Subcutaneous adipose tissue (tissue), 4 donors: Measurements from ENCODE around the gene MAN1A1. TPM values are rescaled to one million over a fixed set of nuclear protein-coding genes. Genes with fewer than 3 reads are reported as not detected.

Experiments
- total RNA-seq, 4 donors: library from RNA; depleted of rRNA; stranded (reverse); fragments of >200 nt; gene quantifications; one replicate each; pipeline ENCODE4 v1.1.0, GENCODE V29; 2016
- TF ChIP-seq, protein P1 (sequence below): fragments of 450-650 bp; IDR thresholded peaks from one replicate; pipeline ENCODE4 v1.5.1; 2016; ENCODE audit warnings: low read depth, mild to moderate bottlenecking, control low read depth, antibody characterized with exemption, moderate library complexity

The MAN1A1 gene
- total RNA-seq, 4 donors from 2014 or later, result 268 to 470 (median 387) TPM

DNA sequence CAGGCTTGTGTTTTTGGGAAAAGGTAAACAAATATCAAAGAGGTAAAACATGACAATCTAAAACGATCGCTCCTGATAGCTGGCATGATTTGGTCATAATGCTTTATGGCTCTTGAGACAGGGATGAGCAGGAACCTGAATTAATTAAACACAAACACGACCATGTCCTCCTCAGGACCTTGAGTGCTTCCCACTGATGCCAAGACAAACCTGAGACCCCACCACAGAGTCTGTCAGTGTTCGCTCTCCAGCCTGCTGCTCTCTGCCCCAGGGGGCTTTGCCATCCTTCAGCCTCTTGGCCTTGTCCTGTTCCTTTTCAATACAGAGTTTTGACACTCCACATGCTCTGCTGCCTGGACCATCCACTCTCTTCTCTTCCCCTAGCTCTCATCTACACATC is 119.4 kb downstream of the MAN1A1 start:
- TF ChIP-seq, protein P1, sequence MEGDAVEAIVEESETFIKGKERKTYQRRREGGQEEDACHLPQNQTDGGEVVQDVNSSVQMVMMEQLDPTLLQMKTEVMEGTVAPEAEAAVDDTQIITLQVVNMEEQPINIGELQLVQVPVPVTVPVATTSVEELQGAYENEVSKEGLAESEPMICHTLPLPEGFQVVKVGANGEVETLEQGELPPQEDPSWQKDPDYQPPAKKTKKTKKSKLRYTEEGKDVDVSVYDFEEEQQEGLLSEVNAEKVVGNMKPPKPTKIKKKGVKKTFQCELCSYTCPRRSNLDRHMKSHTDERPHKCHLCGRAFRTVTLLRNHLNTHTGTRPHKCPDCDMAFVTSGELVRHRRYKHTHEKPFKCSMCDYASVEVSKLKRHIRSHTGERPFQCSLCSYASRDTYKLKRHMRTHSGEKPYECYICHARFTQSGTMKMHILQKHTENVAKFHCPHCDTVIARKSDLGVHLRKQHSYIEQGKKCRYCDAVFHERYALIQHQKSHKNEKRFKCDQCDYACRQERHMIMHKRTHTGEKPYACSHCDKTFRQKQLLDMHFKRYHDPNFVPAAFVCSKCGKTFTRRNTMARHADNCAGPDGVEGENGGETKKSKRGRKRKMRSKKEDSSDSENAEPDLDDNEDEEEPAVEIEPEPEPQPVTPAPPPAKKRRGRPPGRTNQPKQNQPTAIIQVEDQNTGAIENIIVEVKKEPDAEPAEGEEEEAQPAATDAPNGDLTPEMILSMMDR, result no peak

DNA sequence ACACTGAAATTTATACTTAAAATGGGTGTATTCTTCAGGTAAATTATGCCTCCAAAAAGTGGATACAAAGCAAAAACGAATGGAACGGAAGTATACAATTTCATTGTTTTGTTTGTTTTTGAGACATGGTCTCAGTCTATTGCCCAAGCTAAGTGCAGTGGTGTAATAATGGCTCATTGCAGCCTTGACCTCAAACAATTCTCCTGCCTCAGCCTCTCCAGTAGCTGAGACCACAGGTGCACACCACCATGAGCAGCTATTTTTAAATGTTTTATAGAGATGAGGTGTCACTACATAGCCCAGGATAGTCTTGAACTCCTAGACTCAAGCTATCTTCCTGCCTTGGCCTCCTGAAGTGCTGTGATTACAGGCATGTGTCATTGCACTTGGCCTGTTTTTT is 122.2 kb downstream of the MAN1A1 start:
- TF ChIP-seq, protein P1, result no peak

DNA sequence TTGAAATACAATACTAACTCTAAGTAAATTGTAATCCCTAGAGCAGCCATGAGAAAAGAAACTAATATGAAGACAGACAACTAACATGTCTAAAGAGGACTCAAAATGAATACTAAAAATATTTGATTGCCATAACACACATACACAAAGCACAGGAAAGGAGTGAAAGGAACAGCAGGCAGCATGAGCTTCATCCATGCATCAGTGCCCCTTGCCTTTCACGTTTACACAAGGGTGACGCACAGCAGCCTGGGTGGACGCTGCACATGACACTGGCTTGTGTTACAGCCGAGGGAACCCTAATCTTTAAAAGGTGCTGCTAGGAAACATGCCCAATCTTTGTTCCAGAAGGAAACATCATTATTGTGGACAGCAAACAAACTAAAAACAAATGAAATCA is 123.5 kb downstream of the MAN1A1 start:
- TF ChIP-seq, protein P1, result no peak

DNA sequence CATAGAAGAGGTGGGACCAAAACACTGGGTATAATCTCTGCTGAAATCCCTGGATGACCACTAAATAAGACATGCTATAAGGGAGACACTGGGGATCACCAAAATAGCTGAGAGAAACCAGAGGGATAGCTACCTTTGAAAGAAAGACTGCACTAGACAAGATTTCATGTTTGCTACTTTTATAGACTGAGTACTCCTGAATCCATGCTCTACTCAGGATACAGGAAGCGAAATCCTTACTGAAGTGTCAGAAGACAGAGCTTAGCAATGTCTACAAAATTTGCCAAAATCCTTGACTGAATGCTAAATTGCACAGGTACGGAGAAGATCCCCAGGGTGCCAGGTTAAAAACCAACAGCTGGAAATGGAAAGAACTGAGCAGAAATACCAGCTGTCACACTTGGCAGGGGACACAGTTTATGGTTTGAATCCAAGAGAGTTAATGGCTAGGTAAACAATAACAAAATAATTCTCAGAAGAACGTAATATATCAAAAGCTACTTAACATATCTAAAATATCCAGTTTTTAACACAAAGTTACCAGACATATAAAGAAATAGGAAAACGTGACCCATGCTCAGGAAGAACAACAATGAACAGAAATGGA is 125.4 kb downstream of the MAN1A1 start:
- TF ChIP-seq, protein P1, result no peak

DNA sequence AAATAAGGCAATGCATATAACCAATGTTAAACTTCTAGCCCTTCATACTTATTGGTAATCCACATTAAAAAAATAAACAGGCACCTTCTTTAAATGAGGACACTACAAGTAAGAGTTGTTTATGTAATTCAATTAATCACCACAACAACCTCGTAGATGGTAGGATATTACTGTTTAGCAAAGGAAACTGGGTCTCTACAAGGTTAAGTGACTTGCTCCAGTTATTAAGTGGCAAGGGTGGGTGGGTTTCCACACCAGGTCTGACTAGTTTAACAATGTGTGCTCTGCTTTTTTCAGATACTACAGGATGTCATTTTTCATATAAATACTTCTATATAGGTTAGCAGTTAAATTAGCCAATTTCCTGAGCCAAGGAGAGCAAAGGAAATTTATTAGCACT is 129.1 kb downstream of the MAN1A1 start:
- TF ChIP-seq, protein P1, result no peak

DNA sequence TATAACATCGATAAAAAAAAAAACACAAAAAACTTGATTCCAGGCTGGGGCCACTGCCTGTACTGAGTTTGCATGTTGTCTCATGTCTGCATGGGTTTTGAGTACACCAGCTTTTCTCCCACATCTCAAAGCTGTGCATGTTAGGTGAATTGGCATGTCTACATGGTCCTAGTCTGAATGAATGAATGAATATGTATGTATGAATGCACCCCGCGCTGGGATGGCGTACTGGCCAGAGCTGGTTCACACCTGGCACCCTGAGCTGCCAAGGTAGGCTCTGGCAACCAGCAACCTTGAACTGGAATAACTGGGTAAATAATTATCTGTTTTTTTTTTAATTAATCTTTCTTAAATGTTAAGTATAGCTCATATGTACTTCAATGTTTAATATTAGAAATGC is 131.0 kb downstream of the MAN1A1 start:
- TF ChIP-seq, protein P1, result no peak

DNA sequence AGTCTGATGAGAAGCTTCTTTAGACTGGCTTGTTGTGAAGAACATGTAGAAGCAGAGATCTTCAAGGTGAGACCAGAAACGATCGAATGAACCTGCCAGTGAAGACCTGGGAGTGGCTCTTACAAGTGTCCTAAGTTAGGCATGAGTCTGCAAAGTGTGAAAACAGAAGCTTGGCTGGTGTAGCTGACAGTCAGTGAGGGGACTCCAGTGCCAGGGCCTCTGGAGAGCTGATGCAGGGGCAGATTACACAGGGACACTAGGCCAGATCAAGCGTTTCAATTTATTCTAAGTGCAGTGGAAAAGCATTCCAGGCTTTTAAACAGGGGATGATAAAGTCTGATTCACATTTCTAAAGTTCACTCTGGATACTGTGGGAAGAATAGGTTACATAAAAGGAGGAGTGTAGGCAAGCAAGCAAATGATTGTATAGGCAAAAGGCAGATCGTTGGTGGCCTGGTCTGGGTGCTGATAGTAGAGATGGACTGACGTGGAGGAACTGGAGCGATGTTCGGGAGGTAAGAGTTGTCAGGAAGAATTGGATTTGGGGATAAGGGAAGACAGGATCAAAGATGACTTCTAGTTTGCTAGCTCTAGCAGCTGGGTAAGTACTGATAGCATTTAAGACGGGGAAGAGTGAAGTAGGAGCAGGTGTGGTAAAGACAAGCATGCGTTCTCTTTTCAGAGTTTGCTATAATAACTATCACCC is 133.5 kb downstream of the MAN1A1 start:
- TF ChIP-seq, protein P1, result no peak
